SU-DHL-6 (cell line): ENCODE results near the gene CACNG7.

ENCODE experiments used
- EZH2phosphoT487 ChIP-seq: fragments of 200-600 bp; sonication (generic), shearing (Covaris generic); conservative IDR thresholded peaks from 2 replicates; pipeline ENCODE4 v1.6.1; 2018; ENCODE audit warnings: mild to moderate bottlenecking, antibody characterized with exemption, low read length, moderate library complexity, mixed read lengths
- TF ChIP-seq, protein P1 (sequence below): fragments of 200-600 bp; sonication (generic); IDR thresholded peaks from one replicate; pipeline ENCODE4 v1.5.1; 2017; ENCODE audit warnings: antibody characterized with exemption, mild to moderate bottlenecking, low read length, moderate library complexity; ENCODE audit not compliant: insufficient read depth, poor library complexity, severe bottlenecking

DNA sequence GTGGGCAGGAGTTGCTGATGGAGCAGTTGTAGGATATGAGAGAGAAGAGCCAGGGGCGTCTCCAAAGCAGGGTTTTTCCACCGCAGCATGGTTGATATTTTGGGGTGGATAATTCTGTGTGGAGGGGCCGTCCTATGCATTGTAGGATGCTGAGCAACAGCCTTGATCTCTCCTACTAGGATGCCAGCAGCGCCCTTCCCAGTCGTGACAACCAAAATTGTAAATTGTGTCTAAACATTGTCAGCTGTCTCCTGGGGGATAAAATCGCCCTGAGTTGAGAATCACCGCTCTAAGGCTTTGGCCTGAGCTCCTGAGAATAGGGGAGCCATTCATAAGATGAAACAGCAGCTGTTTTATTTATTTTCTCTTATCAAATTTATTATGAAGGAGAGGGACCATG, 57.9 kb downstream of the CACNG7 start:
- TF ChIP-seq, protein P1, sequence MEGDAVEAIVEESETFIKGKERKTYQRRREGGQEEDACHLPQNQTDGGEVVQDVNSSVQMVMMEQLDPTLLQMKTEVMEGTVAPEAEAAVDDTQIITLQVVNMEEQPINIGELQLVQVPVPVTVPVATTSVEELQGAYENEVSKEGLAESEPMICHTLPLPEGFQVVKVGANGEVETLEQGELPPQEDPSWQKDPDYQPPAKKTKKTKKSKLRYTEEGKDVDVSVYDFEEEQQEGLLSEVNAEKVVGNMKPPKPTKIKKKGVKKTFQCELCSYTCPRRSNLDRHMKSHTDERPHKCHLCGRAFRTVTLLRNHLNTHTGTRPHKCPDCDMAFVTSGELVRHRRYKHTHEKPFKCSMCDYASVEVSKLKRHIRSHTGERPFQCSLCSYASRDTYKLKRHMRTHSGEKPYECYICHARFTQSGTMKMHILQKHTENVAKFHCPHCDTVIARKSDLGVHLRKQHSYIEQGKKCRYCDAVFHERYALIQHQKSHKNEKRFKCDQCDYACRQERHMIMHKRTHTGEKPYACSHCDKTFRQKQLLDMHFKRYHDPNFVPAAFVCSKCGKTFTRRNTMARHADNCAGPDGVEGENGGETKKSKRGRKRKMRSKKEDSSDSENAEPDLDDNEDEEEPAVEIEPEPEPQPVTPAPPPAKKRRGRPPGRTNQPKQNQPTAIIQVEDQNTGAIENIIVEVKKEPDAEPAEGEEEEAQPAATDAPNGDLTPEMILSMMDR, result no peak
- no peak for TF ChIP-seq EZH2phosphoT487
